H9 (cell line): ENCODE results near the gene L3MBTL4. TPM values are rescaled to one million over a fixed set of nuclear protein-coding genes. Genes with fewer than 3 reads are reported as not detected.
A peak's percentile ranks its signal among the peaks of the same experiment; 100 is the strongest.

Experiments
- DNase-seq: peaks from one replicate; pipeline ENCODE4 v3.0.0-alpha.2; 2017
- H2AFZ ChIP-seq: one replicate; pipeline ENCODE4 v1.6.1; 2013; ENCODE audit warnings: mild to moderate bottlenecking, low read length, control low read depth, moderate library complexity
- H2AK5ac ChIP-seq: 2 replicates; pipeline ENCODE4 v1.6.1; 2013; ENCODE audit warnings: low read length, control low read depth, mixed read lengths; ENCODE audit not compliant: insufficient read length
- H2BK120ac ChIP-seq: one replicate; pipeline ENCODE4 v1.6.1; 2013; ENCODE audit warnings: low read depth, mild to moderate bottlenecking, low read length, control low read depth, inconsistent platforms; ENCODE audit not compliant: poor library complexity, severe bottlenecking
- H2BK12ac ChIP-seq: 2 replicates; pipeline ENCODE4 v1.6.1; 2013; ENCODE audit warnings: low read length, control low read depth, mixed read lengths, low read depth; ENCODE audit not compliant: insufficient read length
- H2BK15ac ChIP-seq: 2 replicates; pipeline ENCODE4 v1.6.1; 2013; ENCODE audit warnings: low read depth, low read length, control low read depth
- H2BK20ac ChIP-seq: one replicate; pipeline ENCODE4 v1.6.1; 2013; ENCODE audit warnings: low read depth, mild to moderate bottlenecking, low read length, control low read depth, inconsistent platforms; ENCODE audit not compliant: poor library complexity, severe bottlenecking
- H2BK5ac ChIP-seq: 2 replicates; pipeline ENCODE4 v1.6.1; 2013; ENCODE audit warnings: low read length, control low read depth, mixed read lengths; ENCODE audit not compliant: insufficient read length
- H3K14ac ChIP-seq: 2 replicates; pipeline ENCODE4 v1.6.1; 2013; ENCODE audit warnings: low read length, control low read depth; ENCODE audit not compliant: insufficient read depth
- H3K18ac ChIP-seq: 2 replicates; pipeline ENCODE4 v1.6.1; 2013; ENCODE audit warnings: low read depth, mild to moderate bottlenecking, mixed read lengths, low read length, control low read depth; ENCODE audit not compliant: insufficient read length
- H3K23ac ChIP-seq: 2 replicates; pipeline ENCODE4 v1.6.1; 2013; ENCODE audit warnings: low read length, control low read depth, mixed read lengths, low read depth; ENCODE audit not compliant: insufficient read length
- H3K23me2 ChIP-seq: 2 replicates; pipeline ENCODE4 v1.6.1; 2013; ENCODE audit warnings: low read depth, mild to moderate bottlenecking, mixed read lengths, low read length, control low read depth; ENCODE audit not compliant: insufficient read length, poor library complexity, severe bottlenecking
- H3K27ac ChIP-seq: 2 replicates; pipeline ENCODE4 v1.5.1; 2013; ENCODE audit warnings: low read length, control low read depth, mixed read lengths, low read depth; ENCODE audit not compliant: insufficient read length
- H3K27me3 ChIP-seq: 2 replicates; pipeline ENCODE4 v1.6.1; 2013; ENCODE audit warnings: low read length, control low read depth, inconsistent platforms; ENCODE audit not compliant: insufficient read depth
- H3K4ac ChIP-seq: 2 replicates; pipeline ENCODE4 v1.6.1; 2013; ENCODE audit warnings: low read depth, mild to moderate bottlenecking, control low read depth, inconsistent platforms, low read length, moderate library complexity
- H3K4me1 ChIP-seq: 2 replicates; pipeline ENCODE4 v1.6.1; 2013; ENCODE audit warnings: low read length, control low read depth, inconsistent platforms; ENCODE audit not compliant: insufficient read depth
- H3K4me2 ChIP-seq: 2 replicates; pipeline ENCODE4 v1.6.1; 2013; ENCODE audit warnings: low read length, control low read depth, mixed read lengths; ENCODE audit not compliant: insufficient read length, insufficient read depth
- H3K56ac ChIP-seq: 2 replicates; pipeline ENCODE4 v1.6.1; 2013; ENCODE audit warnings: low read depth, mild to moderate bottlenecking, mixed read lengths, low read length, control low read depth; ENCODE audit not compliant: insufficient read length
- H3K79me1 ChIP-seq: 2 replicates; pipeline ENCODE4 v1.6.1; 2013; ENCODE audit warnings: low read depth, mild to moderate bottlenecking, moderate library complexity, low read length, control low read depth, inconsistent platforms; ENCODE audit not compliant: insufficient read depth, poor library complexity, severe bottlenecking
- H3K79me2 ChIP-seq: 2 replicates; pipeline ENCODE4 v1.6.1; 2013; ENCODE audit warnings: low read length, control low read depth, inconsistent platforms; ENCODE audit not compliant: insufficient read depth
- H3K9ac ChIP-seq: 2 replicates; pipeline ENCODE4 v1.6.1; 2013; ENCODE audit warnings: low read length, control low read depth, mixed read lengths; ENCODE audit not compliant: insufficient read length; ENCODE audit errors: extremely low read depth
- H3K9me3 ChIP-seq: one replicate; pipeline ENCODE4 v1.6.1; 2013; ENCODE audit warnings: low read depth, low read length, inconsistent platforms; ENCODE audit not compliant: control insufficient read depth
- H3T11ph ChIP-seq: one replicate; pipeline ENCODE4 v1.6.1; 2013; ENCODE audit warnings: mild to moderate bottlenecking, low read length, control low read depth, inconsistent platforms
- H4K20me1 ChIP-seq: one replicate; pipeline ENCODE4 v1.6.1; 2013; ENCODE audit not compliant: control insufficient read depth, insufficient read length, insufficient read depth
- H4K5ac ChIP-seq: 2 replicates; pipeline ENCODE4 v1.6.1; 2013; ENCODE audit warnings: low read depth, mild to moderate bottlenecking, mixed read lengths, low read length, control low read depth; ENCODE audit not compliant: insufficient read length
- H4K8ac ChIP-seq: replicated peaks from 2 replicates; pipeline ENCODE4 v1.6.1; 2013; ENCODE audit warnings: low read length, control low read depth, mixed read lengths, low read depth; ENCODE audit not compliant: insufficient read length
- H4K91ac ChIP-seq: 2 replicates; pipeline ENCODE4 v1.6.1; 2013; ENCODE audit warnings: low read depth, mild to moderate bottlenecking, moderate library complexity, mixed read lengths, low read length, control low read depth; ENCODE audit not compliant: insufficient read length
- H3K27ac Mint-ChIP-seq, 3 experiments: 2 replicates in 2 of 3; 3 replicates in 1 of 3; pipeline ENCODE4 v1.8.0; 2020 to 2021; ENCODE audit warnings: mixed read lengths in 3 of 3, mild to moderate bottlenecking in 1 of 3, moderate library complexity in 1 of 3
- H3K27me3 Mint-ChIP-seq: 2 replicates; pipeline ENCODE4 v1.8.0; 2021; ENCODE audit warnings: low read depth, mild to moderate bottlenecking, moderate library complexity, mixed read lengths
- H3K36me3 Mint-ChIP-seq, 3 experiments: 2 replicates in 2 of 3; 3 replicates in 1 of 3; pipeline ENCODE4 v1.8.0; 2020 to 2021; ENCODE audit warnings: low read depth in 3 of 3, mixed read lengths in 3 of 3; ENCODE audit not compliant: insufficient read depth in 1 of 3
- H3K4me1 Mint-ChIP-seq, 2 experiments: 2 replicates each; pipeline ENCODE4 v1.8.0; 2020; ENCODE audit warnings: mixed read lengths in 2 of 2
- H3K4me3 Mint-ChIP-seq, 2 experiments: 2 replicates in 1 of 2; 3 replicates in 1 of 2; pipeline ENCODE4 v1.8.0; 2020 to 2021; ENCODE audit warnings: mild to moderate bottlenecking in 2 of 2, mixed read lengths in 2 of 2, moderate library complexity in 1 of 2
- H3K9me3 Mint-ChIP-seq, 2 experiments: 2 replicates in 1 of 2; 3 replicates in 1 of 2; pipeline ENCODE4 v1.8.0; 2020; ENCODE audit warnings: mild to moderate bottlenecking in 2 of 2, mixed read lengths in 2 of 2, moderate library complexity in 1 of 2
- WGBS: extraction: QIAGEN DNeasy Blood & Tissue Kit; methylation state at CpG from one replicate; pipeline ENCODE4 v1.1.7; 2013; ENCODE audit warnings: missing lambda C conversion rate, low lambda C conversion rate, mixed read lengths; ENCODE audit not compliant: insufficient read length; ENCODE audit errors: extremely low coverage; 5-methylcytosine and 5-hydroxymethylcytosine counted together
- total RNA-seq: library from RNA; stranded (reverse); gene quantifications from 2 replicates; pipeline ENCODE4 v1.2.1, GENCODE V29; 2021
- TF ChIP-seq, protein P1 (sequence below): fragments of 200-600 bp; sonication (generic); conservative IDR thresholded peaks from 3 replicates; pipeline ENCODE4 v1.8.0; 2021; ENCODE audit warnings: antibody characterized with exemption, mild to moderate bottlenecking

Gene L3MBTL4
- total RNA-seq, 1 experiment from 2014 or later, result 1.9 TPM

DNA sequence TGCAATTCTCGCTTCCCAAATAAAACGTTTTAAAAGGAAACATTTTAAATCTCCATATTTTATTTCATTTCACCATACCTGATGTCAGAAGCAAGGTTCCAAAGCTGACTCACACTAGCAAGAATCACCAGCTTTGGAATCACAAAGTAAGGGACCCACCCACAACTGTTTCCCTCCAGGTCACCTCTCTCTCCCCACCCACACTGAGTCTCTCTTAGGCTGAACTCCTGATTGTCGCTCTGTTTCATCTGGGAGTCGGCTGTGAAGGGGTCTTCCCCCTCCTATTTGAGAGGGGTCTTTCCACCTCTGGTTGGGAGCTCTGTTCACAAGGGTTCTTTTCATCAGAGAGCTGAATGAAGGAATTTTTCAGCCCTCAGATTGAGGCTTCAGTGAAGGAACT, 128.1 kb downstream of the L3MBTL4 start:
- Histone ChIP-seq H3K4me2 (no peak overlapping the region), H3K4me1 (no peaks in the 10 kb centered on the region; the same call in 1 of the 2 replicates), H2BK20ac (no peak overlapping the region), H4K5ac (no peak overlapping the region), H3K23me2 (no peaks in the 10 kb centered on the region), H3K18ac (no peak overlapping the region), H3K4ac (no peak overlapping the region), H3K27ac (no peak overlapping the region), H3K56ac (no peak overlapping the region), H2AFZ (no peak overlapping the region), H4K20me1 (no peaks in the 10 kb centered on the region), H2BK5ac (no peak overlapping the region), H4K8ac (no peak overlapping the region), H3K79me2 (no peaks in the 10 kb centered on the region), H3K14ac (no peak overlapping the region), H2BK120ac (no peak overlapping the region), H4K91ac (no peak overlapping the region), H3K9ac (no peak overlapping the region), H3K23ac (no peak overlapping the region), H3K27me3 (no peaks in the 10 kb centered on the region), H3K79me1 (no peaks in the 10 kb centered on the region), H2BK12ac (no peak overlapping the region), H2AK5ac (no peak overlapping the region), H3K9me3 (no peaks in the 10 kb centered on the region), H2BK15ac (no peak overlapping the region), H3T11ph (no peak overlapping the region)
- Mint-ChIP-seq H3K27me3 (no peaks in the 10 kb centered on the region), H3K27ac (peak overlapping the region; percentile 17 to 40 (median 25); a peak in 3 of 7 replicates), H3K4me3 (no peak overlapping the region), H3K36me3 (no peaks in the 10 kb centered on the region), H3K9me3 (no peaks in the 10 kb centered on the region), H3K4me1 (peaks cover 7 to 9% of the 10 kb centered on the region in 2 experiments)
- no CpG with 5 or more reads among the region's 4 CpGs for WGBS
- TF ChIP-seq, protein P1, sequence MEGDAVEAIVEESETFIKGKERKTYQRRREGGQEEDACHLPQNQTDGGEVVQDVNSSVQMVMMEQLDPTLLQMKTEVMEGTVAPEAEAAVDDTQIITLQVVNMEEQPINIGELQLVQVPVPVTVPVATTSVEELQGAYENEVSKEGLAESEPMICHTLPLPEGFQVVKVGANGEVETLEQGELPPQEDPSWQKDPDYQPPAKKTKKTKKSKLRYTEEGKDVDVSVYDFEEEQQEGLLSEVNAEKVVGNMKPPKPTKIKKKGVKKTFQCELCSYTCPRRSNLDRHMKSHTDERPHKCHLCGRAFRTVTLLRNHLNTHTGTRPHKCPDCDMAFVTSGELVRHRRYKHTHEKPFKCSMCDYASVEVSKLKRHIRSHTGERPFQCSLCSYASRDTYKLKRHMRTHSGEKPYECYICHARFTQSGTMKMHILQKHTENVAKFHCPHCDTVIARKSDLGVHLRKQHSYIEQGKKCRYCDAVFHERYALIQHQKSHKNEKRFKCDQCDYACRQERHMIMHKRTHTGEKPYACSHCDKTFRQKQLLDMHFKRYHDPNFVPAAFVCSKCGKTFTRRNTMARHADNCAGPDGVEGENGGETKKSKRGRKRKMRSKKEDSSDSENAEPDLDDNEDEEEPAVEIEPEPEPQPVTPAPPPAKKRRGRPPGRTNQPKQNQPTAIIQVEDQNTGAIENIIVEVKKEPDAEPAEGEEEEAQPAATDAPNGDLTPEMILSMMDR, result no peak
- DNase-seq, result no peak
